ENCODE measurements around the gene UBE4B. TPM values are rescaled to one million over a fixed set of nuclear protein-coding genes. Genes with fewer than 3 reads are reported as not detected.

Gene UBE4B
- total and polyA plus RNA-seq, 2 donors (not counting 1 experiment from before 2014, with no cell fraction given): 21.7 to 57.5 TPM

DNA sequence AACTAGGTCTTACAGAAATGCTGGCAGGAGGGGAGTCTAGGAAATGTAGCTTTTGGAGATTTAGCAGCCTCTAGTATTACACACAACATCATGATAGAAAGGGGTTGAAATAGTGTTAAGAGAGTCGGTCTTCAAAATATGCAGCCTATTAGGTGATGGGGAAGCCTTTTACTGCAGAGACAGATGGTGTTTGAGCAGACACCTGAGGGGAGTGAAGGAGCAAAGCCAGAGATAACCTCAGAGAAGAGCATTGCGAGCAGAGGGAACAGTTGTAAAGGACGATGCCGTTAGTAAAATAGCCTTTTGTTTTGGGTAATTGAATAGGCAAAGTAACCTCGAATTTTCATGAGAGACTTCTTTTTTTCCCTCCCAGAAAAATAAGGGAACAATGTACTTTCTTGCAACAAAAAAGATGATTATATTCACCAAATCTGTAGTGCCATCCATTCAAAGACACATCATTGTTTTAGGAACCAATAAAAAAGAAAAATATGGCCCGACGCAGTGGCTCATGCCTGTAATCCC is 111.3 kb downstream of the UBE4B start:
- H3K79me2 ChIP-seq (ENCODE audit: control insufficient read depth, insufficient read depth, low read length): no peaks in the 10 kb centered on the region
- no peak overlapping the region for H3K4me2 ChIP-seq (replicated peaks; ENCODE audit: low read depth, low read length, poor library complexity, severe bottlenecking)
- no peaks in the 10 kb centered on the region for H3K27me3 ChIP-seq (replicated peaks in 1 of 4; ENCODE audit: control extremely low read depth in 1 of 4, control insufficient read depth in 3 of 4, insufficient read depth in 4 of 4, low read length in 3 of 4)
- no peaks in the 10 kb centered on the region for H3K4me1 ChIP-seq (ENCODE audit: control insufficient read depth in 2 of 2, insufficient read depth in 2 of 2, low read length in 2 of 2)
- intact Hi-C loops (cut with micrococcal nuclease): no loop called here
- WGBS (ENCODE audit: insufficient coverage): 96% methylated on average over 5 of the region's 7 CpGs
- H4K20me1 ChIP-seq (ENCODE audit: control insufficient read depth, insufficient read depth, low read length, poor library complexity, severe bottlenecking): no peaks in the 10 kb centered on the region
- peaks cover 11 to 41% of the 10 kb centered on the region in 2 experiments for H3K36me3 ChIP-seq (replicated peaks in 1 of 2; ENCODE audit: control extremely low read depth in 1 of 2, control insufficient read depth in 1 of 2, extremely low read depth in 1 of 2, insufficient read depth in 2 of 2, low read length in 1 of 2)
- no peaks in the 10 kb centered on the region for H3K9me3 Mint-ChIP-seq (ENCODE audit: insufficient read depth)
- H3K4me3 Mint-ChIP-seq: no peak overlapping the region
- H3K27me3 Mint-ChIP-seq: no peaks in the 10 kb centered on the region
- TF ChIP-seq EZH2 (IDR thresholded peaks at IDR 0.05; ENCODE audit: borderline replicate concordance, insufficient read depth, low read depth, low read length, poor library complexity, severe bottlenecking): no peak
- TF ChIP-seq, protein P1, sequence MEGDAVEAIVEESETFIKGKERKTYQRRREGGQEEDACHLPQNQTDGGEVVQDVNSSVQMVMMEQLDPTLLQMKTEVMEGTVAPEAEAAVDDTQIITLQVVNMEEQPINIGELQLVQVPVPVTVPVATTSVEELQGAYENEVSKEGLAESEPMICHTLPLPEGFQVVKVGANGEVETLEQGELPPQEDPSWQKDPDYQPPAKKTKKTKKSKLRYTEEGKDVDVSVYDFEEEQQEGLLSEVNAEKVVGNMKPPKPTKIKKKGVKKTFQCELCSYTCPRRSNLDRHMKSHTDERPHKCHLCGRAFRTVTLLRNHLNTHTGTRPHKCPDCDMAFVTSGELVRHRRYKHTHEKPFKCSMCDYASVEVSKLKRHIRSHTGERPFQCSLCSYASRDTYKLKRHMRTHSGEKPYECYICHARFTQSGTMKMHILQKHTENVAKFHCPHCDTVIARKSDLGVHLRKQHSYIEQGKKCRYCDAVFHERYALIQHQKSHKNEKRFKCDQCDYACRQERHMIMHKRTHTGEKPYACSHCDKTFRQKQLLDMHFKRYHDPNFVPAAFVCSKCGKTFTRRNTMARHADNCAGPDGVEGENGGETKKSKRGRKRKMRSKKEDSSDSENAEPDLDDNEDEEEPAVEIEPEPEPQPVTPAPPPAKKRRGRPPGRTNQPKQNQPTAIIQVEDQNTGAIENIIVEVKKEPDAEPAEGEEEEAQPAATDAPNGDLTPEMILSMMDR (IDR thresholded peaks at IDR 0.05): no peak
- no peak overlapping the region for H3K27ac Mint-ChIP-seq
- DNase-seq: no peak
- no peak overlapping the region for H3K27ac ChIP-seq (ENCODE audit: low read length in 2 of 2)
- no peak for ATAC-seq (ENCODE audit: low read depth)
- ChIA-PET CTCF (interaction anchor here (0.7 kb wide), 1 partner anchor 174 kb away, joined by 3 read pairs; no protein-coding TSS in a partner anchor), POLR2A (no interaction called here)
- no peak overlapping the region for H3K9ac ChIP-seq (ENCODE audit: low read length)
- no peaks in the 10 kb centered on the region for H3K4me1 Mint-ChIP-seq
- no peak overlapping the region for H3K4me3 ChIP-seq (ENCODE audit: control extremely low read depth in 1 of 5, extremely low read depth in 1 of 5, insufficient read depth in 1 of 5, low read depth in 2 of 5, low read length in 4 of 5)
- H2AFZ ChIP-seq (ENCODE audit: insufficient read depth, low read depth, low read length, poor library complexity, severe bottlenecking): no peak overlapping the region
- no peaks in the 10 kb centered on the region for H3K9me3 ChIP-seq (ENCODE audit: control extremely low read depth in 1 of 3, control insufficient read depth in 2 of 3, insufficient read depth in 1 of 3, low read length in 2 of 3)

DNA sequence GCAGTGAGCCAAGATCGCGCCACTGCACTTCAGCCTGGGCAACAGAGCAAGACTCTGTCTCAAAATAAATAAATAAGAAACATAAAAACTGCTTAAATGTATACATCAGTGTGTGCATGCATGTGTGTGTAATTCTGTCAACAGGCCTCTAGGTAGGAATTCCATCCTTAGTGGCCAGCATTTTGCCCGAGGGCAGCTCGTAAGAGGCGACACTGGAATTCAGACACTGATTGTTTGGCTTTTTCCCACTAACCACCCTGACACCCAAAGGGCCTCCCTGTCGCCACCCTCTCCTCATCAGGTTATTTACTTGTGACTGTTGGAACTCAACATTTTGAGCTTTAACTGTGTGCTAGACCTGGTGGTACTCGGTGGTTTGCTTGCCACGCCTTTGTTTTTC is 113.6 kb downstream of the UBE4B start:
- CTCF ChIA-PET: no interaction called here
- H3K27me3 Mint-ChIP-seq: no peaks in the 10 kb centered on the region
- no peak overlapping the region for H3K27ac Mint-ChIP-seq

More for the DNA sequence above, 113.6 kb downstream of the UBE4B start:
- no peaks in the 10 kb centered on the region for H3K9me3 Mint-ChIP-seq (ENCODE audit: insufficient read depth)
- no peak overlapping the region for H2AFZ ChIP-seq (ENCODE audit: insufficient read depth, low read depth, low read length, poor library complexity, severe bottlenecking)
- peaks cover 4 to 36% of the 10 kb centered on the region in 2 experiments for H3K36me3 ChIP-seq (replicated peaks in 1 of 2; ENCODE audit: control extremely low read depth in 1 of 2, control insufficient read depth in 1 of 2, extremely low read depth in 1 of 2, insufficient read depth in 2 of 2, low read length in 1 of 2)
- H3K4me3 ChIP-seq (ENCODE audit: control extremely low read depth in 1 of 5, extremely low read depth in 1 of 5, insufficient read depth in 1 of 5, low read depth in 2 of 5, low read length in 4 of 5): no peak overlapping the region
- H3K9ac ChIP-seq (ENCODE audit: low read length): no peak overlapping the region
- H3K4me3 Mint-ChIP-seq: no peak overlapping the region
- no peak overlapping the region for H3K4me2 ChIP-seq (replicated peaks; ENCODE audit: low read depth, low read length, poor library complexity, severe bottlenecking)
- TF ChIP-seq, protein P1 (IDR thresholded peaks at IDR 0.05): no peak
- TF ChIP-seq EZH2 (IDR thresholded peaks at IDR 0.05; ENCODE audit: borderline replicate concordance, insufficient read depth, low read depth, low read length, poor library complexity, severe bottlenecking): no peak
- POLR2A ChIA-PET: no interaction called here
- H3K9me3 ChIP-seq (ENCODE audit: control extremely low read depth in 1 of 3, control insufficient read depth in 2 of 3, insufficient read depth in 1 of 3, low read length in 2 of 3): no peaks in the 10 kb centered on the region
- no peaks in the 10 kb centered on the region for H3K4me1 Mint-ChIP-seq
- no peaks in the 10 kb centered on the region for H3K4me1 ChIP-seq (ENCODE audit: control insufficient read depth in 2 of 2, insufficient read depth in 2 of 2, low read length in 2 of 2)
- intact Hi-C loops (cut with micrococcal nuclease): no loop called here
- DNase-seq (no peak), ATAC-seq (ENCODE audit: low read depth) (no peak)
- no peak overlapping the region for H3K27ac ChIP-seq (ENCODE audit: low read length in 2 of 2)
- H3K27me3 ChIP-seq (replicated peaks in 1 of 4; ENCODE audit: control extremely low read depth in 1 of 4, control insufficient read depth in 3 of 4, insufficient read depth in 4 of 4, low read length in 3 of 4): no peaks in the 10 kb centered on the region
- no peaks in the 10 kb centered on the region for H4K20me1 ChIP-seq (ENCODE audit: control insufficient read depth, insufficient read depth, low read length, poor library complexity, severe bottlenecking)
- 100% methylated on average over 2 of the region's 8 CpGs for WGBS (ENCODE audit: insufficient coverage)
- H3K79me2 ChIP-seq (ENCODE audit: control insufficient read depth, insufficient read depth, low read length): no peaks in the 10 kb centered on the region

Measured in B cell (primary cell).